Ureter (tissue), 1 donor: ENCODE measurements around the gene MRPL2. TPM values are rescaled to one million over a fixed set of nuclear protein-coding genes. Genes with fewer than 3 reads are reported as not detected.
"Not testable (repeated sequence)": the region's sequence is repeated elsewhere in the genome, so short reads cannot be mapped to it uniquely, and the experiment has no call there.

Experiments used
- DNase-seq: peaks from one replicate; pipeline ENCODE4 v3.0.0-alpha.2; 2020; ENCODE audit warnings: low spot score
- total RNA-seq: library from RNA; stranded (reverse); gene quantifications from one replicate; pipeline ENCODE4 v1.2.4, GENCODE V29; 2023
- donor health status: DM: yes; HTN: yes; CAD: no.

MRPL2 gene
- total RNA-seq, 1 donor from 2014 or later = 33.0 TPM

GRCh38 chr6:43053545-43054205 is 5.6 kb downstream of the MRPL2 start, which contains the start of gene CUL7:
Gene CUL7 (minus strand): TSS chr6:43053851. CDS start chr6:43052788, 1,063 bp downstream.
- peak; percentile 94 for DNase-seq

DNA sequence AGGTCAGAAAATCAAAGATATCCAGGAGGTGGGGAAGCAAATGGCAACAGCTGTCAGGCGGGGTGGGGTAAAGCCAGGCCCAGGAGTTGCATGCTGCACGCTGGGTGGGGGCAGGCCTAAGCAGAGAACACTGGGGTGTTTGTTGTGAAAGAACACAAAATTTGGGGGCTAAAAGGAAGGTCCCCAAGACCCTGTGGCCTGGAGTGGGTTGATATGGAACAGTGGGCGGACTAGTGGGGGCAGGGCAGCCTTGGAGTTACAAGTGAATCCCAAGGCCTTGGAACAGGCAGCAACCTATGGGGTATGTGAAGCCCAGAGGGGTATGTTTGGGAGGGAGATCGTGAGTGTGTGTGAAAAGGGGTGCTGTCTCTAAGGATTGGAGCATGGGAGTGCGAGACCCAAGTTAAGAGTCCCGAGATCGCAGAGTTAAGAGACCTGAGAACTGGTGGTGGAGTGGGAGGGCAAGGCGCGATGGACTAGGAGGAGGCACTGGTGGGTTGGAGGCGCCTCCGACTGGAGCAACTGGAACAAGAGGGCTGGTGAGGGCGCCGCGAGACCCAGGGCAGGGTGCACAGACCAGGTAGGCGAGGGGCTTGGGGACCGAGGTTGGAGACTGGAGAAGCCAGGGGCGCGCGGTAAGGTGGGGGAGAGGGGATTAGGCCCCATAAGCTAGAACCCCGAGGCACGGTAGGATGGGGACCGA is 6.2 kb downstream of the MRPL2 start:
- peak; percentile 55 for DNase-seq

DNA sequence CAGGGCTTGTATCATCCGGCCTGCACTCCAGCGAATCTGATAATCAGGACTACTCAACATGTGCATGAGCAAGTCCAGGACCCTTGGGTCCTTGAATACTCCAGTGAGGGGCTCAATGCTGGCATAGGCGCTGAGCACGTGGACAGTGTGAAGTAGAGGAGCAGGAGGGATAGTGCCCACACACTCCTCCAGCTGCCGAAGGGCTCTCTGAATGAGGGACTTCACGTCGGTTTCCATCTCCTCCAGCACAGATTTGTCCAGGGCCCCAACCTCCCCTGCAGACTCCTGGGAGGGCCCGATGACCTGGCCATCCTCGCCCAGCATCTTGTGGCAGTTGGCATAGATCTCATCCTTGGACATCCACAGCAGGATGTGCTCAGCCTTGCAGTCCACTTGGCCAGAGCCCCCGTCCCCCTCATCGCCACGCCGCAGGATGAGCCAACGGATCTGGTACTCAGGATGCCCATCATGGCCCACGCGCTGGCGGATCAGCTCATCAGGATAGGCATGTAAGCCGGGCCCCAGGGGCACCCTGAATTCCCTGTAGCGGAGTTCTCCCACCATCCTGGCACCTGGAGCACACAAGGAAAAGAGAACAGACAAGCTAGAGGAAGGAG is 6.9 kb downstream of the MRPL2 start:
- no peak for DNase-seq

- DNase-seq = no peak
Observed at GRCh38 chr6:43050981-43051380, 8.3 kb downstream of the MRPL2 start.

DNA sequence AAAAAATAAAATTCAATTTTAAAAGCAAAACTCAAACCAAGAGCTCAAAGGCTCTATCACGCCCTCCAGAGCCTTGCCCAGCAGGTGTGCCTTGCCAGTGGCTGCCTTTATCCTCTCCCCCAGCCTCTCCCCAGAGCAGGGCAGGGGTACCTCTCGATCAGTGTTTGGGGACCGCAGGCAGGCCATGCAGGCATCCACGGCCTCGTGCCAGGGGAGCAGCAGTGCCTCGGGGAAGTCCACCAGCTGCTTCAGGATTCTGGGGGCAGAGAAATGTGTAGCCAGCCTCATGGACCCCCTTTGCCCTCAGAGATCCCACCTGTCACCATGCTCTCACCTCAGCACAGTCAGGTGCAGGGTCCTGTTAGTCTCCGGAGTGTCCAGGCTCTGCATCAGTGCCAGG is 11.2 kb downstream of the MRPL2 start:
- DNase-seq = no peak

DNA sequence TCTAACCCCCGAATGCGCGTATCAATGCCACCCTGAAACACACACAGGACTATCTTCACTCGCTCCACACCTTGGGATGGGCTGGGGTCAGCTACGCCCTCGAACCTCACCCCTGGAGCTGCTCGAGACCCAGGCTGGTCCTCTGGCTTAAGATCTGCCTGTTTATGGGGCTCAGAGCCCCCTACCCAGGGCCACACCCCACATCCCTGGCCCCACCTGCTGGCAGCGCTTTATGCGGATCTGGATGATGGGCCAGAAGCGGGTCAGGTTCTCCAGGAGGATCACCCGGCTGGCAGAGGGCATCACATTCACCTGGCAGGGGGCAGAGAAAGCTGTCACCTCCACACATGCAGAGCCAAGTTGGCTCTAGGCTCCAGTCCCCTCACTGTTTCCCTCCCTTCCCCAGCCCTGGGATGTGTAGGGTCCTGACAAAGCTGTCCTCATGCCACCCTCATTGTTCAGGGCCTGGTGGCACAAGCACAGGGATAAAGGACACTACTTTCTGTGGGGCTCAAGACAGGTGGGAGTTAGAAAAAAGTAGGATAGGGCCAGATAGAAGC is 13.8 kb downstream of the MRPL2 start:
- DNase-seq = no peak

- no peak for DNase-seq
Observed at GRCh38 chr6:43043310-43043709, 15.9 kb downstream of the MRPL2 start.

GRCh38 chr6:43041475-43041874 is 17.8 kb downstream of the MRPL2 start:
- DNase-seq = not testable (repeated sequence)

- no peak for DNase-seq
Observed at GRCh38 chr6:43040542-43041257, 18.5 kb downstream of the MRPL2 start.

GRCh38 chr6:43038727-43039126 is 20.5 kb downstream of the MRPL2 start:
- no peak for DNase-seq

- no peak for DNase-seq
Observed at GRCh38 chr6:43037706-43038105, 21.5 kb downstream of the MRPL2 start.

- DNase-seq = no peak
Observed at GRCh38 chr6:43037197-43037596, 22.0 kb downstream of the MRPL2 start.

- no peak for DNase-seq
Observed at GRCh38 chr6:43036712-43037111, 22.5 kb downstream of the MRPL2 start.

DNA sequence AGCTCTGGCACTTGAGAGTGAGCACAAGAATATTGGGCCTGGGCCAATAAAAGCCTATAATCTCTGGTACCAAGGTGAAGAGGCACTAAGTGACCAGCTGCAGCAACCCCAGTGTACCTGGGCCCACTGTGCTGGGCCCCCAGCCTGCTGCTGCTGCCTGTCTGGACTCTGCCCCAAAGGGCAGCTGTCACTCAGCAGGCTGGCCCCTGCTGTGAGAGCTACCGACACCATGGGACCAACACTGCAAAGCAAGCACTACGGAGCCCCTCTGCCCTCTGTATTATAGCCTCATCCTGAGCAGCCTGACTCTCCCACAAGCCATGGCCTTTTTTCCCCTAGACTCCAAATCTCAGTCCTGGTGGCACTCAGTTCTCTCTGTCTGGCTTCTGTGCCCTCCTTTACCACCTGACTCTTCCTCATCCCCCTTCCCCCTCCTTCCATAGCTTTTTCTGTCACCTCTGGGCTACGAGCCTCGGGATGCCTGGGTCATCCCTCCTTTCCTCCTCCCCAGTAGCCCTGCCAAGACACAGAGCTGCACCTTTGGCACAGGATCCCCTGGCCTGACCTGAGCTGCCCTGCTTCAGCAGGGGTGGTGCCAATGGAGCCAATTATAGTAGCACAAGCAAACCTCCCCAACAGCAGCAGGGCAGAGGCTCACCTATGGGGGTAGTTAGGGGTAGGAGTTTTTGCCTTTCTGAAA is 23.6 kb downstream of the MRPL2 start:
- DNase-seq = no peak

DNA sequence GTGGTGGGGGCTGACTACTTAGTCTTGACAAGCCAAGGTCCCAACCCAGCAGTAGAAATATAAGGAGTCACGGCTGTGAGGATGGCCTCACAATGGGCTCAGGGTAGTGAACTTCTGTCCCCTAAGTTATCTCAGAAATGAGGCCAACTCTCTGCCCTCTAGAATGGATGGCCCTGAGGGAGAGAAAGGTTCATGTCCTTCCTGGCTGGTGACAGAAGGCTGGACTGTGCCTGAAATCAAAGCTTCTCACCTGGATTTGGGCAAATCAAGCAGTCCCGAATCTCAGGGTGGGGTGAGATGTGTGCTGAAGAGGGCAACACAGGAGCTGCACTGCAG is 25.1 kb downstream of the MRPL2 start:
- DNase-seq = no peak

- no peak for DNase-seq
Observed at GRCh38 chr6:43033496-43034189, 25.6 kb downstream of the MRPL2 start.

DNA sequence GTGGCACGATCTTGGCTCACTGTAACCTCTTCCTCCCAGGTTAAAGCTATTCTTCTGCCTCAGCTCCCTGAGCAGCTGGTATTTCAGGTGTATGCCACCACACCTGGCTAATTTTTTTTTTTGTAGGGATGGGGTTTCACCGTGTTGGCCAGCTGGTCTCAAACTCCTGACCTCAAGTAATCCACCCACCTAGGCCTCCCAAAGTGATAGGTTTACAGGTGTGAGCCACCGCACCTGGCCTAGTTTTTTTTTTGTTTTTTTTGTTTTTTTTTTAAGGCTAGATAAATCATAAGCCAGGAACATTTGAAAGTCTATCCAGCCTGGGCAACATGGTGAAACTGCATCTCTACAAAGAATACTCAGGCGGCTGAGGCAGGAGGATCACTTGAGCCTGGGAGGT is 26.9 kb downstream of the MRPL2 start:
- DNase-seq = no peak

- DNase-seq = no peak
Observed at GRCh38 chr6:43029120-43029519, 30.1 kb downstream of the MRPL2 start.

DNA sequence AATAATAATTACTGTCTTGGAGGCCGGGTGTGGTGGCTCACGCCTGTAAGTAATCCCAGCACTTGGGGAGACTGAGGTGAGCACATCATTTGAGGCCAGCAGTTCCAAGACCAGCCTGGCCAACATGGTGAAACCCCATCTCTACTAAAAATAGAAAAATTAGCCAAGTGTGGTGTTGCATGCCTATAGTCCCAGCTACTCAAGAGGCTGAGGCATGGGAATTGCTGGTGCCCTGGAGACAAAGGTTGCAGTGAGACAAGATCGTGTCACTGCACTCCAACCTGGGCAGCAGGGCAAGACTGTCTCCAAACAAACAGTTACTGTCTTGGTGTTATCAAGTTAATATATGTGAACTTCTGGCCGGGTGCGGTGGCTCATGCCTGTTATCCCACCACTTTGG is 32.9 kb downstream of the MRPL2 start:
- DNase-seq = no peak

- no peak for DNase-seq
Observed at GRCh38 chr6:43024436-43024835, 34.8 kb downstream of the MRPL2 start.
